ENCODE measurements around the gene ZNF74.

GRCh38 chr22:20433686-20434241 is 39.8 kb downstream of the ZNF74 start:
- no peak for TF ChIP-seq CTCF (IDR thresholded peaks at IDR 0.05)
- no peak for TF ChIP-seq POLR2A (IDR thresholded peaks at IDR 0.05; ENCODE audit: low read depth)
